Activated CD8-positive, alpha-beta memory T cell treated with anti-CD3 and anti-CD28 coated beads for 36 hours (primary cell): ENCODE results near the gene OR6C65. TPM values are rescaled to one million over a fixed set of nuclear protein-coding genes. Genes with fewer than 3 reads are reported as not detected.
"Not testable (repeated sequence)": the region's sequence is repeated elsewhere in the genome, so short reads cannot be mapped to it uniquely, and the experiment has no call there.

Source experiments
- CTCF ChIA-PET: fragments of 350-600 bp; sonication (Branson Sonifier 250); formaldehyde crosslinking; loops from one replicate; lab custom pipeline; 2021; ENCODE audit warnings: antibody characterized with exemption; lab: Charles Lee
- POLR2A ChIA-PET: fragments of 350-600 bp; sonication (Branson Sonifier 250); formaldehyde crosslinking; loops from one replicate; lab custom pipeline; 2021; ENCODE audit warnings: antibody characterized with exemption; lab: Charles Lee
- total RNA-seq, 2 experiments: library from RNA; stranded (reverse); gene quantifications; one replicate each; pipeline ENCODE4 v1.2.3, GENCODE V29; 2021

The OR6C65 gene
- total RNA-seq: not detected

- ChIA-PET POLR2A (no interaction called here), CTCF (no interaction called here)
These were observed at the start of gene OR6C65 for GRCh38 chr12:55400229-55400628. Gene OR6C65 (plus strand): TSS chr12:55400529. CDS start chr12:55400529, 0 bp downstream.

GRCh38 chr12:55355338-55355737, 45.0 kb upstream of the OR6C65 start:
- POLR2A ChIA-PET, CTCF ChIA-PET: not testable (repeated sequence)

- ChIA-PET CTCF (no interaction called here), POLR2A (no interaction called here)
These were observed 37.7 kb upstream of the OR6C65 start, which contains the start of gene OR6C75 for GRCh38 chr12:55362675-55363074. Gene OR6C75 (plus strand): TSS chr12:55362975. CDS start chr12:55365111, 2,136 bp downstream.

- POLR2A ChIA-PET: no interaction called here
- CTCF ChIA-PET: no interaction called here
These were observed 35.2 kb upstream of the OR6C65 start for GRCh38 chr12:55365086-55365485.

DNA sequence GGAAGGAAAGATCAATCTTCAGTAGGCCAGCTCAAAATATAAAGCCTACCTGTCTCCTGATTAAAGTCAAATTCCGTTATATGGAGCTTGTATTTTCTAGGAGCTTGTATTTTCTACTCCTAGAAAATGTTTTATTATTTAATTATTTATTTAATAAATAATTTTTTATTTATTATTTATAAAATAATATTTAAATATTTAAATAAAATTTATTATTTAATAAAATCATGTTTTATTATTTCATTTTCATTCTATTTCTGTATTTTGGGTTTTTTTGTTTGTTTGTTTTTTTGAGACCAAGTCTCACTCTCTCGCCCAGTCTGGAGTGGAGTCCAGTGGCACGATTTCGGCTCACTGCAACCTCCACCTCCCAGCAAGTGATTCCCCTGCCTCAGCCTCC, 27.8 kb upstream of the OR6C65 start:
- POLR2A ChIA-PET: no interaction called here

GRCh38 chr12:55385891-55386290, 14.4 kb upstream of the OR6C65 start:
- POLR2A ChIA-PET: no interaction called here
- CTCF ChIA-PET: no interaction called here

More for the DNA sequence above, 27.8 kb upstream of the OR6C65 start:
- CTCF ChIA-PET: no interaction called here

- ChIA-PET CTCF (no interaction called here), POLR2A (no interaction called here)
These were observed 8.1 kb upstream of the OR6C65 start for GRCh38 chr12:55392032-55392795.

- ChIA-PET POLR2A (no interaction called here), CTCF (no interaction called here)
These were observed 4.0 kb upstream of the OR6C65 start for GRCh38 chr12:55396326-55396725.

- ChIA-PET CTCF (no interaction called here), POLR2A (no interaction called here)
These were observed 7.5 kb downstream of the OR6C65 start for GRCh38 chr12:55407866-55408265.

DNA sequence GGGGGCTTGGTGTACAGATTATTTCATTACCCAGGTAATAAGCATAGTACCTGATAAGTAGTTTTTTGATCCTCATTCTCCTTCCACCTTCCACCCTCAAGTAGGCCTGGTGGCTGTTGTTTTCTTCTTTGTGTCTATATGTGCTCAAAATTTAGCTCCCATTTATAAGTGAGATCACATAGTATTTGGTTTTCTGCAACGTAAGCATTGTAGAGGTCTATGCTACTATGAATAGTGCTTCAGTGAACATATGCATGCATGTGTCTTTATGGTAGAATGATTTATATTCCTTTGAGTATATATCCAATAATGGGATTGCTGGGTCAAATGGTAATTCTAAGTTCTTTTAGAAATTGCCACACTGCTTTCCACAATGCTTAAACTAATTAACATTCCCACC, 8.8 kb downstream of the OR6C65 start:
- CTCF ChIA-PET, POLR2A ChIA-PET: not testable (repeated sequence)

GRCh38 chr12:55412138-55412537, 11.8 kb downstream of the OR6C65 start:
- CTCF ChIA-PET, POLR2A ChIA-PET: not testable (repeated sequence)

DNA sequence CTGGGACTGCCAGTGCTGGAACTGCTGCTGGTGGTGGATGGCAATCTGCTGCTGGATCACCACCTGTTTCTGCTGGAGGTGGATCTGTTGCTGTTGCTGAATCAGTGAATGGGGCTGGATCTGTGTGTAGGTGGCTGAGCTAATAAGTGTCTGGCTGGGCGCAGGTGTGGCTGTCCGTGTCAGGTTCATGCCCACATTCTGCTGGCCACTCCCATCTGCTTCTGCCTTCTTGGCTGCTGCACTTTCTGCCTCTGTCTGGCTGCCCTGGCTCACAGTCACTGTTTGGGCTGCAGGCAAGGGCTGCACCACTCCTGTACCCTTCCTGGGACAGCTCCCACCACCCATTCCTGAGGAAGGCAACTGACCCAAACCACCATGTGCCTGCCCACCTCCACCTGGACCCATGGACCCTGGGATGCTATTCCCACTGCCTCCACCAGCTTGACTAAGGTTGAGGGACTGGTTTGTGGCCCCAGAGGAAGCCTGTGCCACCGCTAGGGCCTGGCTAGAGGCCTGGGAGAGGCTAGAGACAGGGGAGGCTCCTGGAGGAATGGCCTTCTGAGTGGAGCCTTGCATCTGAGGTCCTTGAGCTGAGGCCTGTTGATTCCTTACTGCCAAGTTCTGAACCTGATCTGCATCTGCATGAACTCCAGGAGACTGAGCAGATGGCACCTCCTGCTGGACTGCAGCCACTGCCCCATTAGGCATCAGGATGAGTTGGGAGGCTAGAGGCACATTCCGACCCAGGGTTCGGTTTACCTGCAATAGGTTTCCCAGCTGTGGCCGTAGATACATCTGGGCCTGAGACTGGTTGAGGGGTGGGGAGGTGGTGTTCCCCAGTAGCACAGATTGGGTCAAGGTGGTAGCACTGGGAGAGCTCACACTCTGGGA, 13.4 kb downstream of the OR6C65 start:
- CTCF ChIA-PET, POLR2A ChIA-PET: not testable (repeated sequence)

DNA sequence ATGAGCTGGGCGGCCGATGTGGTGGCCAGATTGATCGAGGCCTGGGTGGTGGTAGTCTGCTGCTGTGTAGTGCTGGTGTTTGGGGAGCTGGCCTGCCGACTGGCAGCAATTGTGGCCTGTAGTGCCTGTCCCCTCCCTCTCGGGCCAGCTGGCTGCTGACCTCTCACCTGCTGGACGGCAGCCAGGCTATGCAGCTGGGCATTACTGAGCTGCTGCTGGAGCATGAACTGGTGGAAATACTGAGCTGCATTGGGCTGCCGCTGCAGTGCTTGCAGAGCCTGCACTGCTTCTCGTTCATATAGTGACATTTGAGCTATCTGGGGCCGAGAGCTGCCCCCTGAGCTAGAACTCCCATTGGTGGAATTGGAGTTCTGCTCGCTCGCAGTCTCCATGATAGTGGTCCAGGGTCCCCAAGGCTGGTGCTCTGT, 14.1 kb downstream of the OR6C65 start:
- POLR2A ChIA-PET, CTCF ChIA-PET: not testable (repeated sequence)

DNA sequence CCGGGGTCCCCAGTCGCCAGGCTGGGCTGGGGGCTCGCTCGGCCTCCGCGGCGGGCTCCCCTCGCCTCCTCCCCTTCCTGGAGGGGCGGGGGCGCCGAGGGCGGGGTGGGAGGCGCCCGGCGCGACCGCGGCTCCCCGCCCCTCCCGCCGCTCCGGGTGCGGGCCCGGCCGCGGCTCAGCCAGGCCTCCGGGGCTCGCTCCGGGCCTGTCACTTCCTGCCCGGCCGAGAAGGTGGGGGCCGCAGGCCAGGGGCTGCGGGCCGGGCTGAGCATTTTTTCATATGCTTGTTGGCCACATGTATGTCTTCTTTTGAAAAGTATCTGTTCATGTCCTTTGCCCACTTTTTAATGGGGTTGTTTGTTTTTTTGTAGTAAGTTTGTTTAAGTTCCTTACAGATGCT, 14.6 kb downstream of the OR6C65 start:
- CTCF ChIA-PET, POLR2A ChIA-PET: not testable (repeated sequence)

GRCh38 chr12:55416961-55417360, 16.6 kb downstream of the OR6C65 start:
- ChIA-PET CTCF (no interaction called here), POLR2A (no interaction called here)

- ChIA-PET CTCF (no interaction called here), POLR2A (no interaction called here)
These were observed 20.1 kb downstream of the OR6C65 start for GRCh38 chr12:55420307-55420962.

- POLR2A ChIA-PET: no interaction called here
- CTCF ChIA-PET: no interaction called here
These were observed 25.6 kb downstream of the OR6C65 start, which contains the start of gene OR6C76 for GRCh38 chr12:55425954-55426353. Gene OR6C76 (plus strand): TSS chr12:55426254. CDS start chr12:55426254, 0 bp downstream.

- CTCF ChIA-PET: no interaction called here
- POLR2A ChIA-PET: no interaction called here
These were observed 28.3 kb downstream of the OR6C65 start for GRCh38 chr12:55428331-55429243.

DNA sequence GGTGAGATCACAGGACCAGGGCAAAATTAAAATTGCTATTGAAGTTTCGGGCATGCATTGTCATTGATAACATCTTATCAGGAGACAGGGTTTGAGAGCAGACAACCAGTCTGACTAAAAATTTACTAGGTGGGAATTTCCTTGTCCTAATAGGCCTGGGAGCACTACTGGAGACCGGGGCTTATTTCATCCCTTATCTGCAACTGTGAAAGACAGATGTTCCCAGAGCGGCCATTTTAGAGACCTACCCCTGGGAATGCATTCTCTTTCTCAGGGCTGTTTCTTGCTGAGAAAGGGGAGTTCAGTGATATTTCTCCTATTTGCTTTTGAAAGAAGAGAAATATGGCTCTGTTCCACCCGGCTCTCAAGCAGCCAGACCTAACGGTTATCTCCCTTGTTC, 40.9 kb downstream of the OR6C65 start:
- CTCF ChIA-PET, POLR2A ChIA-PET: not testable (repeated sequence)
